ENCODE data around the gene RMND5A. TPM values are rescaled to one million over a fixed set of nuclear protein-coding genes. Genes with fewer than 3 reads are reported as not detected.
"Not testable (repeated sequence)": the region's sequence is repeated elsewhere in the genome, so short reads cannot be mapped to it uniquely, and the experiment has no call there.

The RMND5A gene
- total and polyA plus RNA-seq, 2 donors from 2014 or later = 13.9 to 33.6 TPM

- FAIRE-seq; intact Hi-C loops (cut with DNase I); H3K27me3 ChIP-seq (ENCODE audit: control insufficient read depth, insufficient read depth, low read length); H3K9me3 ChIP-seq (ENCODE audit: control insufficient read depth in 2 of 3, insufficient read depth in 1 of 3, low read length in 3 of 3); H3K4me1 ChIP-seq (ENCODE audit: control insufficient read depth in 2 of 3, insufficient read depth in 2 of 3, low read depth in 1 of 3, low read length in 3 of 3); H3K36me3 ChIP-seq (ENCODE audit: control insufficient read depth in 2 of 3, insufficient read depth in 3 of 3, low read length in 3 of 3): not testable (repeated sequence)
- peak overlapping the region; percentile 53 to 57 for H3K27ac ChIP-seq (ENCODE audit: low read depth in 2 of 2, low read length in 2 of 2)
- H3K9ac ChIP-seq (ENCODE audit: low read length in 3 of 3) = peak overlapping the region in 2 of 3 donors; percentile 26 to 55
- peak; percentile 48 to 87 (median 64) for DNase-seq
- H3K4me3 ChIP-seq (ENCODE audit: low read length in 3 of 3) = peak overlapping the region; percentile 52 to 64 (median 56)
Observed at GRCh38 chr2:86720540-86721320, 639 bp downstream of the RMND5A start.

- H3K4me3 ChIP-seq (ENCODE audit: low read length in 3 of 3); DNase-seq; intact Hi-C loops (cut with DNase I); FAIRE-seq; H3K27me3 ChIP-seq (ENCODE audit: control insufficient read depth, insufficient read depth, low read length); H3K4me1 ChIP-seq (ENCODE audit: control insufficient read depth in 2 of 3, insufficient read depth in 2 of 3, low read depth in 1 of 3, low read length in 3 of 3); H3K9ac ChIP-seq (ENCODE audit: low read length in 3 of 3); H3K36me3 ChIP-seq (ENCODE audit: control insufficient read depth in 2 of 3, insufficient read depth in 3 of 3, low read length in 3 of 3); H3K27ac ChIP-seq (ENCODE audit: low read depth in 2 of 2, low read length in 2 of 2); H3K9me3 ChIP-seq (ENCODE audit: control insufficient read depth in 2 of 3, insufficient read depth in 1 of 3, low read length in 3 of 3): not testable (repeated sequence)
Observed at GRCh38 chr2:86725706-86726105, 5.6 kb downstream of the RMND5A start.

DNA sequence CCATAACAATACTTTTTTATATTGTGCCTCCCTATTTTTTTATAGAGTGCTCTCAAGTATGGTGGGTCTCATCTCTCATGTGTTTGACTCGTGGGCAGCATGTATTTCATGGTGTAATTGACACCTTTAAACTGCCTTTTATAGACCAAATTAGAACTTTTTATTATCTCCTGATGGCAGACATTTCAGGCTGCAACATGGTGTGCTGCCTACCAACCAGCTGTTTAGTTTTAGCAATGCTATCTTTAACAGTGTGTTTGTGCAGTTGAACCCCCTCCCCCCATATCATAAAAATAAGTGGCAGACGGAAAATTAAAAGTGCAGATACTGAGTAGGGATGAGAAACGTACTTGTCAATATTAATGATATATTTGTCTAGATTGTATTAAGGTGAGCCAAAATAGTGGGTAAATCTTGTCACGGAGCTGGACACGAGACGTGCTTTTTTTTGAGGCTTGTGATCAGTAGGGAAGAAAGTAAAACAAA lies 12.0 kb downstream of the RMND5A start:
- H3K36me3 ChIP-seq (ENCODE audit: control insufficient read depth in 2 of 3, insufficient read depth in 3 of 3, low read length in 3 of 3); FAIRE-seq; H3K9me3 ChIP-seq (ENCODE audit: control insufficient read depth in 2 of 3, insufficient read depth in 1 of 3, low read length in 3 of 3); H3K4me1 ChIP-seq (ENCODE audit: control insufficient read depth in 2 of 3, insufficient read depth in 2 of 3, low read depth in 1 of 3, low read length in 3 of 3); H3K4me3 ChIP-seq (ENCODE audit: low read length in 3 of 3); intact Hi-C loops (cut with DNase I); H3K9ac ChIP-seq (ENCODE audit: low read length in 3 of 3); H3K27ac ChIP-seq (ENCODE audit: low read depth in 2 of 2, low read length in 2 of 2); DNase-seq; H3K27me3 ChIP-seq (ENCODE audit: control insufficient read depth, insufficient read depth, low read length): not testable (repeated sequence)

DNA sequence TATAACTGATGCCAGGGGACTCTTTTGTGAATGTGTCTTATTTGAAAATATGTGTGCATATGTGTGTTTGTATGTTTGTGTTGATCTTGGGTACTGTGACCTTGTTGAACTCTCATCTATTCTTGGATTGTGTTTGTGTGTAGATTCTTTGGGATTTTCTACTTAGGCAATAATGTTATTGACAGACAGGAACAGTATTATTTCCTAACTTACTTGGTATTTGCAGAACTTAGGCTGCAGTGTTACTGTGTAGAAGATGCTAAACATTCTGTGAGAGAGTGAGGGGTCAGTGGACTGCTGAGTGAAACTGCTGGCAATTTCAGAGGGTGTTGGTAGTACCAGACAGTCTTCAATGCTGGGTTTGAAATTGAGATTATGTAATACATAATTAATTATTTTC lies 12.7 kb downstream of the RMND5A start:
- FAIRE-seq; intact Hi-C loops (cut with DNase I): not testable (repeated sequence)

GRCh38 chr2:86733528-86733927 lies 13.4 kb downstream of the RMND5A start:
- H3K4me1 ChIP-seq (ENCODE audit: control insufficient read depth in 2 of 3, insufficient read depth in 2 of 3, low read depth in 1 of 3, low read length in 3 of 3); H3K9me3 ChIP-seq (ENCODE audit: control insufficient read depth in 2 of 3, insufficient read depth in 1 of 3, low read length in 3 of 3); H3K4me3 ChIP-seq (ENCODE audit: low read length in 3 of 3); H3K27me3 ChIP-seq (ENCODE audit: control insufficient read depth, insufficient read depth, low read length); DNase-seq; intact Hi-C loops (cut with DNase I); H3K27ac ChIP-seq (ENCODE audit: low read depth in 2 of 2, low read length in 2 of 2); H3K36me3 ChIP-seq (ENCODE audit: control insufficient read depth in 2 of 3, insufficient read depth in 3 of 3, low read length in 3 of 3); FAIRE-seq; H3K9ac ChIP-seq (ENCODE audit: low read length in 3 of 3): not testable (repeated sequence)

More for the DNA sequence above, 12.7 kb downstream of the RMND5A start:
- not testable (repeated sequence) for H3K27ac ChIP-seq (ENCODE audit: low read depth in 2 of 2, low read length in 2 of 2); H3K4me1 ChIP-seq (ENCODE audit: control insufficient read depth in 2 of 3, insufficient read depth in 2 of 3, low read depth in 1 of 3, low read length in 3 of 3); DNase-seq; H3K36me3 ChIP-seq (ENCODE audit: control insufficient read depth in 2 of 3, insufficient read depth in 3 of 3, low read length in 3 of 3); H3K4me3 ChIP-seq (ENCODE audit: low read length in 3 of 3); H3K9me3 ChIP-seq (ENCODE audit: control insufficient read depth in 2 of 3, insufficient read depth in 1 of 3, low read length in 3 of 3); H3K27me3 ChIP-seq (ENCODE audit: control insufficient read depth, insufficient read depth, low read length); H3K9ac ChIP-seq (ENCODE audit: low read length in 3 of 3)

GRCh38 chr2:86734896-86735295 lies 14.8 kb downstream of the RMND5A start:
- H3K9ac ChIP-seq (ENCODE audit: low read length in 3 of 3); FAIRE-seq: not testable (repeated sequence)

DNA sequence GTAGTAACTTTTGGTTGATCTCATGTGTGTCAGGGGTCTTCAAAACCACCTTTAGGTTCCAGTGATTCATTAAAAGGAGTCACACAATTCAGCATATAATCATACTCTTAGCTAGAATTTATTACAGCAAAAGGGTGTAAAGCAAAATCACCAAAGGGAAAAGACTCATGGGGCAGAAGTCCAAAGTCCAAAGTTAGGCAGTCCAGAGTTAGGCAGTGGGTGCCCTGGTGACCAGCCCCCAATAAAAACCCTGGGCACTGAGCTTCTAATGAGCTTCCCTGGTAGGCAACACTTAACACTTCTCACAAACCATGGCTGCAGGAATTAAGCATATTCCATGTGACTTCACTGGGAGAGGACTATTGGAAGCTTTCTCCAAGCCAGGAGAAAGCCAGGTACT lies 19.4 kb downstream of the RMND5A start:
- H3K9ac ChIP-seq (ENCODE audit: low read length in 3 of 3); H3K27ac ChIP-seq (ENCODE audit: low read depth in 2 of 2, low read length in 2 of 2); H3K36me3 ChIP-seq (ENCODE audit: control insufficient read depth in 2 of 3, insufficient read depth in 3 of 3, low read length in 3 of 3); DNase-seq; intact Hi-C loops (cut with DNase I); H3K27me3 ChIP-seq (ENCODE audit: control insufficient read depth, insufficient read depth, low read length); H3K9me3 ChIP-seq (ENCODE audit: control insufficient read depth in 2 of 3, insufficient read depth in 1 of 3, low read length in 3 of 3); FAIRE-seq; H3K4me1 ChIP-seq (ENCODE audit: control insufficient read depth in 2 of 3, insufficient read depth in 2 of 3, low read depth in 1 of 3, low read length in 3 of 3); H3K4me3 ChIP-seq (ENCODE audit: low read length in 3 of 3): not testable (repeated sequence)

More at GRCh38 chr2:86734896-86735295, 14.8 kb downstream of the RMND5A start:
- H3K27ac ChIP-seq (ENCODE audit: low read depth in 2 of 2, low read length in 2 of 2); H3K36me3 ChIP-seq (ENCODE audit: control insufficient read depth in 2 of 3, insufficient read depth in 3 of 3, low read length in 3 of 3); DNase-seq; H3K4me1 ChIP-seq (ENCODE audit: control insufficient read depth in 2 of 3, insufficient read depth in 2 of 3, low read depth in 1 of 3, low read length in 3 of 3); H3K9me3 ChIP-seq (ENCODE audit: control insufficient read depth in 2 of 3, insufficient read depth in 1 of 3, low read length in 3 of 3); H3K4me3 ChIP-seq (ENCODE audit: low read length in 3 of 3); intact Hi-C loops (cut with DNase I); H3K27me3 ChIP-seq (ENCODE audit: control insufficient read depth, insufficient read depth, low read length): not testable (repeated sequence)

- H3K9me3 ChIP-seq (ENCODE audit: control insufficient read depth in 2 of 3, insufficient read depth in 1 of 3, low read length in 3 of 3); H3K27me3 ChIP-seq (ENCODE audit: control insufficient read depth, insufficient read depth, low read length); H3K27ac ChIP-seq (ENCODE audit: low read depth in 2 of 2, low read length in 2 of 2); intact Hi-C loops (cut with DNase I); DNase-seq; H3K4me3 ChIP-seq (ENCODE audit: low read length in 3 of 3); FAIRE-seq; H3K4me1 ChIP-seq (ENCODE audit: control insufficient read depth in 2 of 3, insufficient read depth in 2 of 3, low read depth in 1 of 3, low read length in 3 of 3); H3K36me3 ChIP-seq (ENCODE audit: control insufficient read depth in 2 of 3, insufficient read depth in 3 of 3, low read length in 3 of 3); H3K9ac ChIP-seq (ENCODE audit: low read length in 3 of 3): not testable (repeated sequence)
Observed at GRCh38 chr2:86739889-86740288, 19.8 kb downstream of the RMND5A start.
